Esophagus muscularis mucosa (tissue), 4 donors: ENCODE data around the gene BICDL1.

Experiments used
- EP300 ChIP-seq: sonication (generic); formaldehyde crosslinking; IDR thresholded peaks from one replicate; pipeline ENCODE4 v1.6.1; 2017; ENCODE audit warnings: antibody characterized with exemption
- POLR2A ChIP-seq: fragments of 450-650 bp; IDR thresholded peaks from one replicate; pipeline ENCODE4 v1.6.1; 2017; ENCODE audit warnings: antibody characterized with exemption, moderate library complexity, mild to moderate bottlenecking, low read depth
- POLR2AphosphoS5 ChIP-seq, 2 donors: sonication (generic); formaldehyde crosslinking; IDR thresholded peaks; one replicate each; pipeline ENCODE4 v1.6.1; 2017; ENCODE audit warnings: antibody characterized with exemption in 2 of 2
- TF ChIP-seq, protein P1 (sequence below), 3 experiments: fragments of 200-600 bp in 2 of 3; fragments of 450-650 bp in 1 of 3; sonication (generic) in 2 of 3; IDR thresholded peaks; one replicate each; pipeline ENCODE4 v1.5.1; 2017 to 2019; ENCODE audit warnings: antibody characterized with exemption in 3 of 3, mild to moderate bottlenecking in 2 of 3, moderate library complexity in 1 of 3

GRCh38 chr12:120125792-120126634 lies 137.0 kb downstream of the BICDL1 start:
- TF ChIP-seq, protein P1, sequence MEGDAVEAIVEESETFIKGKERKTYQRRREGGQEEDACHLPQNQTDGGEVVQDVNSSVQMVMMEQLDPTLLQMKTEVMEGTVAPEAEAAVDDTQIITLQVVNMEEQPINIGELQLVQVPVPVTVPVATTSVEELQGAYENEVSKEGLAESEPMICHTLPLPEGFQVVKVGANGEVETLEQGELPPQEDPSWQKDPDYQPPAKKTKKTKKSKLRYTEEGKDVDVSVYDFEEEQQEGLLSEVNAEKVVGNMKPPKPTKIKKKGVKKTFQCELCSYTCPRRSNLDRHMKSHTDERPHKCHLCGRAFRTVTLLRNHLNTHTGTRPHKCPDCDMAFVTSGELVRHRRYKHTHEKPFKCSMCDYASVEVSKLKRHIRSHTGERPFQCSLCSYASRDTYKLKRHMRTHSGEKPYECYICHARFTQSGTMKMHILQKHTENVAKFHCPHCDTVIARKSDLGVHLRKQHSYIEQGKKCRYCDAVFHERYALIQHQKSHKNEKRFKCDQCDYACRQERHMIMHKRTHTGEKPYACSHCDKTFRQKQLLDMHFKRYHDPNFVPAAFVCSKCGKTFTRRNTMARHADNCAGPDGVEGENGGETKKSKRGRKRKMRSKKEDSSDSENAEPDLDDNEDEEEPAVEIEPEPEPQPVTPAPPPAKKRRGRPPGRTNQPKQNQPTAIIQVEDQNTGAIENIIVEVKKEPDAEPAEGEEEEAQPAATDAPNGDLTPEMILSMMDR (IDR thresholded peaks at IDR 0.05): no peak
- TF ChIP-seq POLR2A: no peak
- no peak for TF ChIP-seq EP300
- no peak for TF ChIP-seq POLR2AphosphoS5 (IDR thresholded peaks at IDR 0.05)
